ENCODE measurements around the gene SEMA3D.

SEMA3D gene

GRCh38 chr7:84975586-84976185 lies 211.2 kb downstream of the SEMA3D start:
- no peaks in the 10 kb centered on the region for H3K9me3 ChIP-seq (ENCODE audit: low read length)
- no peaks in the 10 kb centered on the region for H3K4me1 ChIP-seq (ENCODE audit: insufficient read depth, low read length)
- no peak overlapping the region for H3K27ac ChIP-seq (ENCODE audit: low read depth, low read length)
- no peaks in the 10 kb centered on the region for H3K36me3 ChIP-seq (ENCODE audit: insufficient read depth, low read length)
- H3K9ac ChIP-seq (ENCODE audit: low read length): no peak overlapping the region
- no peak overlapping the region for H3K4me3 ChIP-seq (ENCODE audit: low read depth in 1 of 2, low read length in 2 of 2)
- no peaks in the 10 kb centered on the region for H3K27me3 ChIP-seq (ENCODE audit: control insufficient read depth in 1 of 2, insufficient read depth in 2 of 2, low read length in 2 of 2)

- H3K36me3 ChIP-seq (ENCODE audit: insufficient read depth, low read length): no peaks in the 10 kb centered on the region
- no peaks in the 10 kb centered on the region for H3K4me1 ChIP-seq (ENCODE audit: insufficient read depth, low read length)
- H3K4me3 ChIP-seq (ENCODE audit: low read depth in 1 of 2, low read length in 2 of 2): no peak overlapping the region
- no peaks in the 10 kb centered on the region for H3K9me3 ChIP-seq (ENCODE audit: low read length)
- H3K9ac ChIP-seq (ENCODE audit: low read length): no peak overlapping the region
- H3K27ac ChIP-seq (ENCODE audit: low read depth, low read length): no peak overlapping the region
- no peaks in the 10 kb centered on the region for H3K27me3 ChIP-seq (ENCODE audit: control insufficient read depth in 1 of 2, insufficient read depth in 2 of 2, low read length in 2 of 2)
Observed at GRCh38 chr7:84971360-84971759, 215.5 kb downstream of the SEMA3D start.

GRCh38 chr7:84970670-84971069 lies 216.2 kb downstream of the SEMA3D start:
- Histone ChIP-seq H3K4me1 (ENCODE audit: insufficient read depth, low read length) (no peaks in the 10 kb centered on the region), H3K9ac (ENCODE audit: low read length) (no peak overlapping the region), H3K4me3 (ENCODE audit: low read depth in 1 of 2, low read length in 2 of 2) (no peak overlapping the region), H3K27me3 (ENCODE audit: control insufficient read depth in 1 of 2, insufficient read depth in 2 of 2, low read length in 2 of 2) (no peaks in the 10 kb centered on the region), H3K27ac (ENCODE audit: low read depth, low read length) (no peak overlapping the region), H3K36me3 (ENCODE audit: insufficient read depth, low read length) (no peaks in the 10 kb centered on the region), H3K9me3 (ENCODE audit: low read length) (no peaks in the 10 kb centered on the region)

DNA sequence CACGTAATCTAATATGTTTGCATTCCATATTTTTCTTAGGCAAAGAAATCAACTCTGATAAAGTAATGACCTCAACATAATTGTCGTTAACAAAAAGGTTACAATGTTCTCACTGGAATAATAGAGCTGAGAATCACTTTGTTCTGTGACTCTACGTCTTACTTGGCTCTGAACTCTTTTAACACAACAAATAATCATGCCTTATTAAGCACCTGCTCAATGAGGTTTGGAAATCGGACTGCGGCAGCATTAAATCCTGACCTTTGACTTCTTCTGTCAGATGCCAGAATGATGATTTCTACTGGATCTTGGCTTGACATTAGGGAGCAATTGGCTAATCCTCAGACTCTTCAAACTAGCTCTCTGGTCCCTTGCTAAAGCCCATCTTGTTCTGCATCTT lies 233.6 kb downstream of the SEMA3D start:
- no peak overlapping the region for H3K4me3 ChIP-seq (ENCODE audit: low read depth in 1 of 2, low read length in 2 of 2)
- H3K9me3 ChIP-seq (ENCODE audit: low read length): no peaks in the 10 kb centered on the region
- no peaks in the 10 kb centered on the region for H3K27me3 ChIP-seq (ENCODE audit: control insufficient read depth in 1 of 2, insufficient read depth in 2 of 2, low read length in 2 of 2)
- H3K36me3 ChIP-seq (ENCODE audit: insufficient read depth, low read length): no peaks in the 10 kb centered on the region
- no peak overlapping the region for H3K9ac ChIP-seq (ENCODE audit: low read length)
- no peak overlapping the region for H3K27ac ChIP-seq (ENCODE audit: low read depth, low read length)
- no peaks in the 10 kb centered on the region for H3K4me1 ChIP-seq (ENCODE audit: insufficient read depth, low read length)

GRCh38 chr7:84950836-84951235 lies 236.0 kb downstream of the SEMA3D start:
- H3K4me1 ChIP-seq (ENCODE audit: insufficient read depth, low read length): no peaks in the 10 kb centered on the region
- H3K27ac ChIP-seq (ENCODE audit: low read depth, low read length): no peak overlapping the region
- H3K4me3 ChIP-seq (ENCODE audit: low read depth in 1 of 2, low read length in 2 of 2): no peak overlapping the region
- H3K36me3 ChIP-seq (ENCODE audit: insufficient read depth, low read length): no peaks in the 10 kb centered on the region
- no peak overlapping the region for H3K9ac ChIP-seq (ENCODE audit: low read length)
- H3K9me3 ChIP-seq (ENCODE audit: low read length): no peaks in the 10 kb centered on the region
- H3K27me3 ChIP-seq (ENCODE audit: control insufficient read depth in 1 of 2, insufficient read depth in 2 of 2, low read length in 2 of 2): no peaks in the 10 kb centered on the region

DNA sequence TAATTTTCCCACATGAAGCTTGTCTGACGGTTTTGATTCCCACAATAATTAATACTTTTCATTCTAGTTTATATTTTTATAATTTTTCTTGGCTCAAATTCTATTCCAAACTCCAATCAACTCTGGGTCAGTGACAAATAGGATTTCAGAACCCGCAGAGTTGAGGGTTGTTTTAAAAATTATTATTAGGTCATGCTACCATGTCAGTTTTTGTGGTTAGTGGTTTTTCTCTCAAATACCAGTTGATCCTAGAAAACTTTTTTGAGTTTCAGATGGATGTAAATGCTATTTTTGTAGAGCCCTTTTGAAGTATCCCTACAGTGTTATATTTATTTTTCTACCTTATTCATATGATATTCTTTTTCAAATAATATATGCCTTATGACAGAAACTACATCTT lies 237.4 kb downstream of the SEMA3D start:
- no peaks in the 10 kb centered on the region for H3K27me3 ChIP-seq (ENCODE audit: control insufficient read depth in 1 of 2, insufficient read depth in 2 of 2, low read length in 2 of 2)
- H3K4me1 ChIP-seq (ENCODE audit: insufficient read depth, low read length): no peaks in the 10 kb centered on the region
- H3K36me3 ChIP-seq (ENCODE audit: insufficient read depth, low read length): no peaks in the 10 kb centered on the region
- no peak overlapping the region for H3K4me3 ChIP-seq (ENCODE audit: low read depth in 1 of 2, low read length in 2 of 2)
- no peak overlapping the region for H3K27ac ChIP-seq (ENCODE audit: low read depth, low read length)
- H3K9ac ChIP-seq (ENCODE audit: low read length): no peak overlapping the region
- H3K9me3 ChIP-seq (ENCODE audit: low read length): no peaks in the 10 kb centered on the region

- Histone ChIP-seq H3K27me3 (ENCODE audit: control insufficient read depth in 1 of 2, insufficient read depth in 2 of 2, low read length in 2 of 2) (no peaks in the 10 kb centered on the region), H3K36me3 (ENCODE audit: insufficient read depth, low read length) (no peaks in the 10 kb centered on the region), H3K27ac (ENCODE audit: low read depth, low read length) (no peak overlapping the region), H3K4me1 (ENCODE audit: insufficient read depth, low read length) (no peaks in the 10 kb centered on the region), H3K4me3 (ENCODE audit: low read depth in 1 of 2, low read length in 2 of 2) (no peak overlapping the region), H3K9ac (ENCODE audit: low read length) (no peak overlapping the region), H3K9me3 (ENCODE audit: low read length) (no peaks in the 10 kb centered on the region)
Observed at GRCh38 chr7:84949067-84949466, 237.8 kb downstream of the SEMA3D start.

DNA sequence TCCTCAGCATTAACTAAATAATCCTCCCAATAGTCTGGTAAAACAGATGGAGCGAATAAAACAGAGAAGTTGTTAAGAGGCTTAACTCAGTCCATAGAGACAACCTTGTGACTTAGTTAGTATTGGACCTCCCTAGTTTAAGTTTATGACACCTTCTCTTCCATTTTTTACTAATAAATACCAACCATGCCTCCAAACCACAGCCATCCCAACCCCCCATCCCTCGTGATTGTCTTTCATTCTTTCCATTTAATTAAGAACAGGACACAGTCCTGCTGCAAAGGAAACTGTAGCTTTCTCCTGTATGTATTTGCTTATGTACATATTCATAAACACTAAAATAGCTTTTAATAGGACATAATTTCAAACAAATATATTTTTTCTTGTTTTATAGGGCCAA lies 238.2 kb downstream of the SEMA3D start:
- H3K9ac ChIP-seq (ENCODE audit: low read length): no peak overlapping the region
- H3K9me3 ChIP-seq (ENCODE audit: low read length): no peaks in the 10 kb centered on the region
- no peak overlapping the region for H3K27ac ChIP-seq (ENCODE audit: low read depth, low read length)
- H3K36me3 ChIP-seq (ENCODE audit: insufficient read depth, low read length): no peaks in the 10 kb centered on the region
- no peaks in the 10 kb centered on the region for H3K27me3 ChIP-seq (ENCODE audit: control insufficient read depth in 1 of 2, insufficient read depth in 2 of 2, low read length in 2 of 2)
- no peaks in the 10 kb centered on the region for H3K4me1 ChIP-seq (ENCODE audit: insufficient read depth, low read length)
- H3K4me3 ChIP-seq (ENCODE audit: low read depth in 1 of 2, low read length in 2 of 2): no peak overlapping the region

DNA sequence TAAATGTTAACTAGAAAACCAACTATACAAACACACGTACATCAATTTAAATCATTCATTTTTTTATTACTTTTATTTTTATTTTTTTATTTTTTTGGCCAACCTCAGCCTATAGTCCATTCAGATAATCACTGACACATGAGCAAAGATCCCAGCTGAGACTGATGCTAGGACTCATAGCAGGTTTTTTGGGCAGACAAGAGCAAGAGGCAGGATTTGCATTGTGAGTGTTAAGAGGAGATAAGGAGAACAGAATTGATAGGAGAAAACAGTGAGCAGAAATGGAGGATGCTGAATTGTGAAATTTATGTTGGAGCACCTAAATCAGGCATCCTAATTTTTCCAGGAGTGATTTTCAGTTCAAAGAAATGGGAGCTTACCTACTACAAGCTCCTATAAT lies 240.3 kb downstream of the SEMA3D start:
- H3K9ac ChIP-seq (ENCODE audit: low read length): no peak overlapping the region
- H3K27me3 ChIP-seq (ENCODE audit: control insufficient read depth in 1 of 2, insufficient read depth in 2 of 2, low read length in 2 of 2): no peaks in the 10 kb centered on the region
- H3K36me3 ChIP-seq (ENCODE audit: insufficient read depth, low read length): no peaks in the 10 kb centered on the region
- no peaks in the 10 kb centered on the region for H3K9me3 ChIP-seq (ENCODE audit: low read length)
- H3K4me3 ChIP-seq (ENCODE audit: low read depth in 1 of 2, low read length in 2 of 2): no peak overlapping the region
- H3K4me1 ChIP-seq (ENCODE audit: insufficient read depth, low read length): no peaks in the 10 kb centered on the region
- no peak overlapping the region for H3K27ac ChIP-seq (ENCODE audit: low read depth, low read length)
